Fibroblast of skin of right biceps (primary cell): ENCODE results near the gene SMAD6.
A peak's percentile ranks its signal among the peaks of the same experiment; 100 is the strongest.

Experiments
- DNase-seq: peaks from one replicate; pipeline ENCODE4 v3.0.0-alpha.2; 2013

The SMAD6 gene

GRCh38 chr15:66778314-66778665 lies 76.3 kb downstream of the SMAD6 start:
- no peak for DNase-seq

DNA sequence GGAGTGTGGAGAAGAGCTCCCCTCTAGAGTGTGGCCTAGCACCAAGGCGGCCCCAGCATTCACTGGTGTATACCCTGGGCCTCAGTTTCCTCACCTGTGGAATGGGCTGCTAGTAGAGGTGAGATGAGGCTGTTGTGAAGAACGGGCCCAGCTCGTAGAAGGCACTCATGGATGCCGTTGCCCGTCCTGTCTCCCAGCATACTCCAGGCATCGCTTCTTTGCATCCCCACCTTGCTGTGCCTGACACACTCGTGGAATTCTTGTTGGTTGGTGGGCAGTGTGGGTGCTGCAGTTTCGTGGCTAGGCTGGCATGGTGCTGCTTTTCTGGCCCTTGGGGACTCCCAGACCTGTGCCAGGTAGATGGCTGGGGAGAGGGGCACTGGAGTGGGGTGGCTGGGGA lies 76.7 kb downstream of the SMAD6 start:
- DNase-seq: no peak

- no peak for DNase-seq
These were observed 77.4 kb downstream of the SMAD6 start for GRCh38 chr15:66779331-66780009.

DNA sequence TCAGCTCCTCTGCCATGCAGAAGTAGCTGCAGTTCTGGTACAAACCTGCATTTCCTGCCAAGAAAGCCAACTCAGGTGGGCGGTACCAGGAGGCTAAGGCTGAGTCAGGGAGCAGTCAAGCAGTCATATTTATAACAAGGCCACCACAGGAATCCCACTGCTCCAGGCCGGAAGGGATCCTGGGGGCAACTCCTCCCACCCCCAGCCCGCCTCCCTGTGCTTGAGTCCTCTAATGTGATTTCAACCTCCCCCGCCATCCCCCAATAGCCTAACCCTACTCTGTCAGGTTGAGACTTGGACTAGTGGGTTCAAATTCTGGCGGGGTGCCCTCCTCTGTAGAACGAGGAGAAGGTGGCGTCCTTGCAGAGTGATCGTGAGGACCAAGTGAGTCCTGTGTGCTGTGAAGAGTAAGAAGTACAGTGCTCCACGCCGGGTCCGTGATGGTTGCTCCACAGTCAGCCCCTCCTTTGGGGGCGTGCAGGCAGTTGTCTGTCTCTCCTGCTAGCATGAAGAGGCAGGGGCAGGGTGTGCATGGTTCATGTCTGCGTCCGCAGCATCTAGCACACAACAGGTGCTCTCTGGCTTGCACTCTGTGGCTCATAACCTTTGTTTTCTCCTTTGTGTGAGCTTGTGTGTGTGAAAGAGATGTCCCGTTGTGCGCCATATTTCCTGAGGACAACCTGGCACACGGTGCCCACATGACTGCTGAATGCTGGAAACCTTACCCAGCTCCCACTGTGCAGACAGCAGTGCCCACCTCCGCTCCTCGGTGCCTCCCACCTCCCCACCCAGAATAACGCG lies 78.3 kb downstream of the SMAD6 start:
- peak; percentile 91 for DNase-seq

DNA sequence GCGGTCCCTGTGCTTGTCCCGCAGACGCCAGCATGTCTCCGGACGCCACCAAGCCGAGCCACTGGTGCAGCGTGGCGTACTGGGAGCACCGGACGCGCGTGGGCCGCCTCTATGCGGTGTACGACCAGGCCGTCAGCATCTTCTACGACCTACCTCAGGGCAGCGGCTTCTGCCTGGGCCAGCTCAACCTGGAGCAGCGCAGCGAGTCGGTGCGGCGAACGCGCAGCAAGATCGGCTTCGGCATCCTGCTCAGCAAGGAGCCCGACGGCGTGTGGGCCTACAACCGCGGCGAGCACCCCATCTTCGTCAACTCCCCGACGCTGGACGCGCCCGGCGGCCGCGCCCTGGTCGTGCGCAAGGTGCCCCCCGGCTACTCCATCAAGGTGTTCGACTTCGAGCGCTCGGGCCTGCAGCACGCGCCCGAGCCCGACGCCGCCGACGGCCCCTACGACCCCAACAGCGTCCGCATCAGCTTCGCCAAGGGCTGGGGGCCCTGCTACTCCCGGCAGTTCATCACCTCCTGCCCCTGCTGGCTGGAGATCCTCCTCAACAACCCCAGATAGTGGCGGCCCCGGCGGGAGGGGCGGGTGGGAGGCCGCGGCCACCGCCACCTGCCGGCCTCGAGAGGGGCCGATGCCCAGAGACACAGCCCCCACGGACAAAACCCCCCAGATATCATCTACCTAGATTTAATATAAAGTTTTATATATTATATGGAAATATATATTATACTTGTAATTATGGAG lies 79.1 kb downstream of the SMAD6 start:
- DNase-seq: no peak

DNA sequence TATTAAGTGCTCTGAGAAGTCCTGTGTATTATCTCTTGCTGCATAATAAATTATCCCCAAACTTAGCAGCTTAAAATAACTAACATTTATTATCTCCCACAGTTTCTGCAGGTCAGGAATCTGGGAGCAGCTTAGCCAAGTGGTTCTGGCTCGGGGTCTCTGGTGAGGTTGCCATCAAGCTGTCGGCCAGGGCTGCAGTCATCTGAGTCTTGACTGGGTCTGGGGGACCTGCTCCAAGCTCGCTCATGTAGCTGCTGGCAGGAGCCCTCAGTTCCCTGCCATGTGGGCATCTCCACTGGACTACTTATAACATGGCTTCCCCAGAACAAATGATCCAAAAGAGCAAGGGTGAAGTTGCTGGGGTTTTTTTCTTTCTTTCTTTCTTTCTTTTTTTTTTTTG lies 80.7 kb downstream of the SMAD6 start:
- DNase-seq: no peak

DNA sequence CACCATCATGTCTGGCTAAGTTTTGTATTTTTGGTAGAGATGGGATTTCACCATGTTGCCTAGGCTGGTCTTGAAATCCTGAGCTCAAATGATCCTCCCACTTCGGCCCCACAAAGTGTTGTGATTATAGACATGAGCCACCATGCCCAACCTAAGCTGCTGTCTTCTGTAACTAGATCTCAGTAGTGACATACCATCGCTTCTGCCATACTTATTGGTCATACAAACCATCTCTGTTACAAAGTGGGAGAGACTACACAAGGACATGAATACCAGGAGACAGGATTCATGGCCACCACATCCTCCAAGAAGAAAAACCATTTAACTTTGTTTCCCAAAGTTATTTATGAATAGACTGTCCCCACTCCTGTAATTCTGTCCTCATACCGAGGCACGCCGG lies 81.3 kb downstream of the SMAD6 start:
- DNase-seq: peak; percentile 54

GRCh38 chr15:66783725-66784124 lies 81.7 kb downstream of the SMAD6 start:
- no peak for DNase-seq

DNA sequence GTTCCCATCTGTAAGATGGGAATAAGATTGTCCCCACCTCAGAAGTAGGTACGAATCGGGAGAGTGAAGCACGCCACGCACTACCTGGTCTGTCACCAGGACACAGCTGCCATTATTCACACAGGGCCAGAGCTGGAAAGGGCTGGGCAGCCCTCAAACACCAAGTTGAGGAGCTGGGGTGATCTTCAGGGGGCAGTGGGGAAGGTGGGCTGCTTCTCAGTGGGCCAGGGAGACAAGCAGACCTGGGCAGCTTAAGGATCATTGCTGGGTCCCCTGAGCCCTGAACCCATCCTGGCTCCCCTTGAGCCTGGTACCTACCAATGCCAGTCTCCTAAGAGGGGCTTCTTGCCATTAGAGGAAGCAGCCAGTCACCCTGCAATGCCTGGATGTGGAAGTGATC lies 82.1 kb downstream of the SMAD6 start:
- no peak for DNase-seq

DNA sequence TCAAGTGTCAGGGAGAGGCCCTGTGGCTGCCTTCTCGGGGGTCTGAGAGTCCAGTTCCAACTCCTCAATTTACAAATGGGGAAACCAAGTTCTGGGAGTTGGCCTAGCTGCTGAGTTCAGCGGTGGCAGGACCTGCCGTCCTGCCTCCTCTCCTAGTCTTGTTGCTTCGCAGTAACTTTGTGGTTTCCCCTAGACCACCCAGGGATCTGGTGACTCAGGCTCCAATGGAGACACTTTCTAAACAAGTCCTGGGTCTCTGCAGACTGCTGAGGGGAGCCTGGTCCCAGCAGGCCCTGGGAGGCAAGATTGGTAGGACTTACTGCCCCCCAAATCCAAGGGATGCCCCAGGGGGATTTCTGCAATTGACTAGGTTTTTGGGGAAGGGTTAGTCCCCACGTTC lies 83.6 kb downstream of the SMAD6 start:
- peak; percentile 92 for DNase-seq

DNA sequence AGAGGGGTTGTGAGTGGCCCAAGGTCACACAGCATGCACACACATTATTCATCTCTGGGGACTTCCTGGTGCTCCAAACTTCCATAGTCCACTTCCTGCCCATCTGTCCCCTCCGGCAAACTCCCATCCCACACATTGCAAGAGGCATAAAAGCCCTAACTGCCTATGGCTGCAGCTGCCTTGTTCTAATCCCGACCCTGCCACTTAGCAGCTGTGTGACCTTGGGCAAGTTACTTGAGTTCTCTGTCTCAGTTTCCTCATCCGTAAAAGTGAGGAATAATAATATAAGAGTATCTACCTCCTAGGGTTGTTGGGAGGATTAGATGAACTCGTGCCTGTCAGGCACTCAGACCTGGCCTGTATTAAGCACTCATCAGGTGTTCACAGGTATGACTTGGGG lies 84.2 kb downstream of the SMAD6 start:
- DNase-seq: no peak

GRCh38 chr15:66786708-66787488 lies 84.9 kb downstream of the SMAD6 start:
- DNase-seq: peak; percentile 39

GRCh38 chr15:66787489-66787871 lies 85.4 kb downstream of the SMAD6 start:
- no peak for DNase-seq

DNA sequence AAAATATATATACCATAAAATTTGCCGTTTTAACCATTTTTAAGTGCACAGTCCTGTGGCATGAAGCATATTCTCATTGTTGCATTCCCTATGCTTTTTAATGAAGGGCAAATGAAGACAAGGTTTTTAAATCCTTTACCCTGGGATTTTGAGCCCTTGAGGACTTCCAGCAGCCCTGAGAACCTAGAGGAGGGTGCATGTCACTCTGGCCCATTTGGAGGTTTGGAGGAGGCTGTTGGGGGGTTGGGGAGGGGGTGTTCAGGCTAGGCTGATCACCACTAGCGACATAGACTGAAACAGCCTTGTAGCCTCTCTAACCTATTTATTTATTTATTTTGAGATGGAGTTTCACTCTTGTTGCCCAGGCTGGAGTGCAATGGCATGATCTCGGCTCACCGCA lies 86.0 kb downstream of the SMAD6 start:
- no peak for DNase-seq

GRCh38 chr15:66789029-66790025 lies 87.3 kb downstream of the SMAD6 start:
- peak; percentile 76 for DNase-seq

- DNase-seq: no peak
These were observed 93.8 kb downstream of the SMAD6 start for GRCh38 chr15:66795851-66796250.

GRCh38 chr15:66796343-66796742 lies 94.3 kb downstream of the SMAD6 start:
- DNase-seq: no peak

GRCh38 chr15:66797921-66798320 lies 95.9 kb downstream of the SMAD6 start:
- DNase-seq: no peak

- peak; percentile 88 for DNase-seq
These were observed 96.5 kb downstream of the SMAD6 start for GRCh38 chr15:66798426-66799061.

DNA sequence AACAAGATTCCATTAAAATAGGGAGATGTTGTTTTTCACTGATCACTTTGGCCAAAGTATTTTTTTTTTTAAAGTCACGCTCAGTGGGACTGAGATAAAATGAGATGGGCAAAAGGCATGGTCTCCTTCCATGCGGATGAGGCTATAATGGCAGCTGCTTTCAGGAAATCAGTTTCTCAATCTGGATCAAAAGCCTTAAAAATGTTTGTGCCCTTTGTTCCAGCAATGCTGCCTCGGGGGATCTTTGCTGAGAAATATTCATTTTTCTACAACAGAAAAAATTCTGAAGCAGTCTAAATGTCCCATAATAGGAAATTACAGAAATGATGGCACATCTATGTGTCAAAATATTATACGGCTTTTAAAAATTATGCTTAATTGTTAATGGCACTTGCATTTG lies 97.2 kb downstream of the SMAD6 start:
- DNase-seq: no peak

GRCh38 chr15:66800584-66801235 lies 98.7 kb downstream of the SMAD6 start:
- DNase-seq: peak; percentile 69
